Measurements from ENCODE around the gene CYB561D2.

CYB561D2 gene

GRCh38 chr3:50390508-50391224, 40.0 kb downstream of the CYB561D2 start:
- DNase-seq (ENCODE audit: low read depth in 2 of 2) = no peak

GRCh38 chr3:50392101-50392715, 41.5 kb downstream of the CYB561D2 start:
- DNase-seq (ENCODE audit: low read depth in 2 of 2) = no peak

GRCh38 chr3:50393061-50393460, 42.4 kb downstream of the CYB561D2 start:
- no peak for DNase-seq (ENCODE audit: low read depth in 2 of 2)

- no peak for DNase-seq (ENCODE audit: low read depth in 2 of 2)
These were observed 44.6 kb downstream of the CYB561D2 start for GRCh38 chr3:50395070-50395860.

GRCh38 chr3:50396502-50396901, 45.8 kb downstream of the CYB561D2 start:
- DNase-seq (ENCODE audit: low read depth in 2 of 2) = no peak

GRCh38 chr3:50401978-50402595, 51.4 kb downstream of the CYB561D2 start:
- no peak for DNase-seq (ENCODE audit: low read depth in 2 of 2)

Data from stimulated activated CD8-positive, alpha-beta memory T cell treated with anti-CD3 and anti-CD28 coated beads, Interleukin-15, amount 100 ng/mL, for 4 hours (primary cell).